Osteoblast (primary cell): ENCODE data around the gene FAM3A. TPM values are rescaled to one million over a fixed set of nuclear protein-coding genes. Genes with fewer than 3 reads are reported as not detected.
A peak's percentile ranks its signal among the peaks of the same experiment; 100 is the strongest.
"Not testable (repeated sequence)": the region's sequence is repeated elsewhere in the genome, so short reads cannot be mapped to it uniquely, and the experiment has no call there.

Source experiments
- DNase-seq: peaks from one replicate; pipeline ENCODE4 v3.0.0; 2011; ENCODE audit warnings: low spot score, mixed read lengths; ENCODE audit not compliant: insufficient read length; ENCODE audit errors: missing footprints
- H2AFZ ChIP-seq: 2 replicates; pipeline ENCODE4 v1.6.0; 2011; ENCODE audit warnings: mild to moderate bottlenecking, low read length
- H3K27ac ChIP-seq: 2 replicates; pipeline ENCODE4 v1.5.1; 2011; ENCODE audit warnings: mild to moderate bottlenecking, low read depth, low read length, moderate library complexity
- H3K27me3 ChIP-seq: 2 replicates; pipeline ENCODE4 v1.6.0; 2012; ENCODE audit warnings: mild to moderate bottlenecking, control low read depth, inconsistent platforms, low read length, moderate library complexity; ENCODE audit not compliant: insufficient read depth
- H3K36me3 ChIP-seq: 2 replicates; pipeline ENCODE4 v1.5.1; 2011; ENCODE audit warnings: mild to moderate bottlenecking, low read length, control low read depth, moderate library complexity; ENCODE audit not compliant: insufficient read depth
- H3K4me1 ChIP-seq: 2 replicates; pipeline ENCODE4 v1.5.1; 2011; ENCODE audit warnings: mild to moderate bottlenecking, low read length, control low read depth, moderate library complexity; ENCODE audit not compliant: insufficient read depth
- H3K4me2 ChIP-seq: 2 replicates; pipeline ENCODE4 v1.6.0; 2011; ENCODE audit warnings: mild to moderate bottlenecking, low read length; ENCODE audit not compliant: insufficient read depth
- H3K4me3 ChIP-seq: fragments of 200-600 bp; sonication (generic); 3 replicates; pipeline ENCODE4 v1.5.1; 2012; ENCODE audit warnings: mild to moderate bottlenecking, low read length, inconsistent platforms; ENCODE audit not compliant: insufficient read depth
- H3K79me2 ChIP-seq: 2 replicates; pipeline ENCODE4 v1.6.0; 2012; ENCODE audit warnings: mild to moderate bottlenecking, low read length, control low read depth, inconsistent platforms; ENCODE audit not compliant: insufficient read depth
- H3K9me3 ChIP-seq: 2 replicates; pipeline ENCODE4 v1.5.1; 2011; ENCODE audit warnings: low read depth, low read length, control low read depth
- H4K20me1 ChIP-seq: 2 replicates; pipeline ENCODE4 v1.6.0; 2012; ENCODE audit warnings: mild to moderate bottlenecking, low read length, control low read depth; ENCODE audit not compliant: insufficient read depth
- CTCF ChIP-seq: IDR thresholded peaks from 2 replicates; pipeline ENCODE4 v1.5.1; 2011; ENCODE audit warnings: mild to moderate bottlenecking, low read depth, low read length, moderate library complexity; ENCODE audit errors: extremely low read depth
- total RNA-seq: library from RNA; depleted of rRNA; stranded (reverse); fragments of >200 nt; gene quantifications from 2 replicates; pipeline ENCODE4 v1.2.3, GENCODE V29; 2012

Gene FAM3A
- total RNA-seq, 1 donor, result 21.4 TPM

GRCh38 chrX:154502989-154503388 is 13.0 kb downstream of the FAM3A start:
- TF ChIP-seq CTCF, result no peak
- Histone ChIP-seq H3K79me2 (no peaks in the 10 kb centered on the region), H3K4me1 (no peaks in the 10 kb centered on the region), H3K36me3 (no peaks in the 10 kb centered on the region), H3K9me3 (no peaks in the 10 kb centered on the region), H3K4me2 (no peak overlapping the region), H3K27ac (no peak overlapping the region), H3K4me3 (no peak overlapping the region), H2AFZ (no peak overlapping the region), H4K20me1 (no peaks in the 10 kb centered on the region), H3K27me3 (no peaks in the 10 kb centered on the region)
- peak; percentile 11 for DNase-seq

- Histone ChIP-seq H2AFZ (no peak overlapping the region), H3K4me3 (no peak overlapping the region), H3K79me2 (no peaks in the 10 kb centered on the region), H3K27me3 (no peaks in the 10 kb centered on the region), H3K36me3 (no peaks in the 10 kb centered on the region), H3K4me1 (no peaks in the 10 kb centered on the region), H3K9me3 (no peaks in the 10 kb centered on the region), H3K27ac (no peak overlapping the region), H4K20me1 (no peaks in the 10 kb centered on the region), H3K4me2 (no peak overlapping the region)
- no peak for DNase-seq
- no peak for TF ChIP-seq CTCF
These were observed 13.9 kb downstream of the FAM3A start for GRCh38 chrX:154502098-154502497.

DNA sequence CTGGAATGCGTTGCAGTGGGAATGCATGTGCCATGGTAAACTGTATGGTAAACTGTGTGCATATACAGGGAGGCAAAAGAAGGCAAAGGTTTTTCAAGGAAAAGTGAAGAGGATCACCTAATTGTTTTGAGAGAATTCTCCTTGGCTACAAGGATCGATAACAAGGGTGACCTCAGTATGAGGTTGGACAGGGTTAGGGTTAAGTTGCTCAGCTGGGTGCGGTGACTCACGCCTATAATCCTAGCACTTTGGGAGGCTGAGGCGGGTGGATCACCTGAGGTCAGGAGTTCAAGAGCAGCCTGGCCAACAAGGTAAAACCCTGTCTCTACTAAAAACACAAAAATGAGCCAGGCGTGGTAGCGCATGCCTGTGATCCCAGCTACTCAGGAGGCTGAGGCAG is 14.6 kb downstream of the FAM3A start:
- not testable (repeated sequence) for H3K4me3 ChIP-seq, H4K20me1 ChIP-seq, H3K9me3 ChIP-seq, H3K27ac ChIP-seq, H3K4me2 ChIP-seq, H3K27me3 ChIP-seq, H3K79me2 ChIP-seq, H2AFZ ChIP-seq, H3K4me1 ChIP-seq, H3K36me3 ChIP-seq
- peak; percentile 39 for DNase-seq

DNA sequence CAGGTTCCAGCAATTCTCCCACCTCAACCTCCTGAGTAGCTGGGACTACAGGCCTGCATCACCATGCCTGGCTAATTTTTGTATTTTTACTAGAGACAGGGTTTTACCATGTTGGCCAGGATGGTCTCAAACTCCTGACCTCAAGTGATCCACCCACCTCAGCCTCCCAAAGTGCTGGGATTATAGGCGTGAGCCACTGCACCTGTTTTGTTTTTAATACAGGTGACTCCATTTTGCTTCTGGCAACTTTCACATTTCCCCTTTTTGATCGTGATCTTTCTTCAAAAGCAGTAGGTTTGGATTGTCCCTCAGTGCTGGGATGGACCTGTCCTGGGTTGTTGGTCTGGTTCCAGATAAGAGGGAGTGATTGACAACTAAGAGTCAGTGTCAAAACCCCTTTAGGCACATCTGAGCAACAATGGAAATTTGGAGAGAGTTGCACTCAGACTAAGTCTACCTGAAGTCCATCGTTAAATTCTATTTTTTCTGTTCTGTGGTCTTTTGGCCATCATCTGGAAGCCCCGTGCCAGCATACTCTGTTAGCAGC is 19.4 kb downstream of the FAM3A start:
- H4K20me1 ChIP-seq, H3K9me3 ChIP-seq, H3K36me3 ChIP-seq, H3K79me2 ChIP-seq, H3K4me2 ChIP-seq, H3K4me3 ChIP-seq, H3K4me1 ChIP-seq, H2AFZ ChIP-seq, DNase-seq, H3K27me3 ChIP-seq, H3K27ac ChIP-seq: not testable (repeated sequence)

DNA sequence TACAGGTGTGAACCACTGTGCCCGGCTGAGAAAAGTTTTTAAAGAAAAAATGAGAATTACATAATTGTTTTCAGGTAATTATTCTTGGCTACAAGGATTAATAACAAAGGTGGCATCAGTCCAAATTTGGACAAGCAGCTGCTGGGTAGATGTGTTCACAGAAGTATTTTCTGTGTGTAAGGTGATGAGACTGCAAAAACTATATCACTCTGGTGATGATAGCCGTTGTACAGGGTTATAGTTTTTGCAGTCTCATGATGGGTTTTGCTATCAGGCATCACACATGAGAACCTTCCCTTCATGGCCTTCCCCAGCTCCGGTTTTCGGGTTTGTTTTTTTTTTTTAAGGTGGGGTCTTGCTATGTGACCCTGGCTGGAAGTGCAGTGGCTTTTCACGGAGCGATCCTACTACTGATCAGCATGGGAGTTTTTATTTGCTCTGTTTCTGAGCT is 20.5 kb downstream of the FAM3A start:
- Histone ChIP-seq H3K4me3 (no peak overlapping the region), H3K4me1 (no peaks in the 10 kb centered on the region), H3K27ac (no peak overlapping the region), H3K79me2 (no peaks in the 10 kb centered on the region), H3K9me3 (no peaks in the 10 kb centered on the region), H3K36me3 (no peaks in the 10 kb centered on the region), H2AFZ (no peak overlapping the region), H3K27me3 (no peaks in the 10 kb centered on the region), H3K4me2 (no peak overlapping the region), H4K20me1 (no peaks in the 10 kb centered on the region)
- no peak for TF ChIP-seq CTCF
- DNase-seq, result no peak
